ENCODE results near the gene RALGAPB.
"Not testable (repeated sequence)": the region's sequence is repeated elsewhere in the genome, so short reads cannot be mapped to it uniquely, and the experiment has no call there.

The RALGAPB gene

DNA sequence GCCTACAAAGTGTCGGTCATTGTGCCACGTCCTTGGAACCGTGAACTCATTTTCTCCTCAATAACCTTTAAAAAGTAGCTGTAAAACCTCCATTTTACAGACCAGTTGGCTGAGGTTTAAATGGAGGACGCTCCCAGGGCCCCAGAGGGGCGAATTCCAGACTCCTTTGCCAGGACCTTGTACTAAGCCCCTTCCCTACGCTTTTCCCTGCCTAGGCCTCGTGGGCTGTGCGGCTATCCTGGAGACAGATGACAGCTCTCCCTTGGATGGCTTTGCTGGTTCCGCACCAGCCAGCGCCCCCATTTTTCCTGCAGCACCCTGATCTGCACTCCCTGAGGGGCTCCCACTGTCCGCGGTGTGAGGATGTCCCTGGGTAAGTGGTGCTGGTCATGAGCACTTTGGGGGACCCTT, 25.4 kb upstream of the RALGAPB start:
- DNase-seq (ENCODE audit: low read depth): no peak

- DNase-seq (ENCODE audit: low read depth): no peak
Observed at GRCh38 chr20:38447931-38448675, 24.5 kb upstream of the RALGAPB start.

DNA sequence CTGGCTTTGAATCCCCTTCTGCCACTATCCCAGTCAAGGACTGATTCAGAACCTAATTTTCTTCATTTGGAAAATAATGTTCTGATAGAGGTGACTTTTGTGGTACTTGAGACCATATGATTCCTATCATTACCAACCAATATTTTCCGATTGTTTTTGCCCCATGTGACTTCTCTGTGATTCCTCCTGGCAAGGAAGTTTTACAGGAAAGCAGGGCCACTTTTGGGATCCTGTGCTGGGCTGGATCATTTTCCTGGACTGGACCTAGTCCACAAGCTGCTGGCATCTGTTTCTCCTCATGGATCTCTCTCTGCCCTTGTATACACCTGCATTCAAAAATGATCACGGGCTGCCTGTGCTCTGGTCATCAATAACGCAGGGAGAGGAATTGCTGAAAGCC, 23.6 kb upstream of the RALGAPB start:
- no peak for DNase-seq (ENCODE audit: low read depth)

DNA sequence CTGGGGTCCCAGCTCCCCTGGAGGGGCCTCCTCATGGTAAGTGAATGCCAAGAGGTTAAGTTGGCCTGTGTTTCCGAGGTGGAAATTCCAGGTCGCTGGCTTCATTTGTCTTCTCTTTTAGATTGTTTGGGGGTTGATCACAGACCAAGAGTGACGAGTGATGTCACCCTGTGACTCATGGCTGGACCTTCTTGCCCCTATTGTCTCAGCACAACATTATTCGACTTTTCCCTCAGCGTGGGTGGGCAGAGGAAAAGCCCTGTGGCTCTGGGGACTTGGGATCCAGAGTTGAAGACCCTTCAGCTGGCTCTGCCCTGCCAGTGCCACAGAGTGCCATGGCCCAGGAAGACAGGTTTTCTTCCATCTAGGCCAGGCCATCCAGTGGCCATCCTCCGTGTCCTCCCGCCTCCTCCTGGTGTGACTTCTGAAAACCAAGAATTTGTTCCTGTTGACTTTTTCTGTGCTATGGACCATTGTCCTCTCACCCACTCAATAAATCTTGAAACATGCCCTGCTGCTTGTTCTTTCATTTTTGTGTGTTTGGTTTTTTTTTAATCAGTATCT, 22.1 kb upstream of the RALGAPB start:
- DNase-seq (ENCODE audit: low read depth): no peak

DNA sequence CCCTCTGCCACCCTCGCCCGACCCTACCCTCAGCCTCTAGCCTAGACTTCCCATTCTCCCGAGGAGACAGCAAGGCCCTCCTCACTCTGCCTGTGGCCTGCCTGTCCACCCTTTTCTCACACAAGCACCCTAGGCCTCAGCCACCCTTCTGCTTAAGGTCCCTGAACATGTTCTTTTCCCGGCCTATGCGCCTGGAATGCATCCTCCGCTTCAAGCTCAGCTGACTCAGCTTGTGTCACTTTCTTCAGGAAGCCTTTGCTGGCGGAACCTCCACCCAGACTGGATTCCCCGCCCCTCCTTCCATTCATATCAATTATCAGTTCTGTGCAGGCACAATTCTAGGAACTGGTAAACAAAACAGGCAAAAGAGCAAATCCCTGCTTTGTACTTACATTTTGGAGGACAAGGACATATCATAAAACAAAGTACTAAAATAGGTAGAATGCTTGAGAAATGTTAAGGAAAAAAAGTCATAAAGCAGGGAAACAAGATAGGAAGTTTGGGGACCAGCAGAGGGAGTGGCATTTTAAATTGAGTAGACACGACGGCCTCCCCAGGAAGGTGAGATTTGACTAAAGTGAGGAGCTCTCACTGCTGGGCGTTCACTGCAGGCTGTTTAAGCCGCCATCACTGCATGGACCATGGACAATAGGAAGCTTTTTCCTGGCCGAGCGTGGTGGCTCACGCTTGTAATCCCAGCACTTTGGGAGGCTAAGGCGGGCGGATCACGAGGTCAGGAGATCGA, 19.6 kb upstream of the RALGAPB start:
- no peak for DNase-seq (ENCODE audit: low read depth)

GRCh38 chr20:38453941-38454340, 18.7 kb upstream of the RALGAPB start:
- DNase-seq (ENCODE audit: low read depth): no peak

DNA sequence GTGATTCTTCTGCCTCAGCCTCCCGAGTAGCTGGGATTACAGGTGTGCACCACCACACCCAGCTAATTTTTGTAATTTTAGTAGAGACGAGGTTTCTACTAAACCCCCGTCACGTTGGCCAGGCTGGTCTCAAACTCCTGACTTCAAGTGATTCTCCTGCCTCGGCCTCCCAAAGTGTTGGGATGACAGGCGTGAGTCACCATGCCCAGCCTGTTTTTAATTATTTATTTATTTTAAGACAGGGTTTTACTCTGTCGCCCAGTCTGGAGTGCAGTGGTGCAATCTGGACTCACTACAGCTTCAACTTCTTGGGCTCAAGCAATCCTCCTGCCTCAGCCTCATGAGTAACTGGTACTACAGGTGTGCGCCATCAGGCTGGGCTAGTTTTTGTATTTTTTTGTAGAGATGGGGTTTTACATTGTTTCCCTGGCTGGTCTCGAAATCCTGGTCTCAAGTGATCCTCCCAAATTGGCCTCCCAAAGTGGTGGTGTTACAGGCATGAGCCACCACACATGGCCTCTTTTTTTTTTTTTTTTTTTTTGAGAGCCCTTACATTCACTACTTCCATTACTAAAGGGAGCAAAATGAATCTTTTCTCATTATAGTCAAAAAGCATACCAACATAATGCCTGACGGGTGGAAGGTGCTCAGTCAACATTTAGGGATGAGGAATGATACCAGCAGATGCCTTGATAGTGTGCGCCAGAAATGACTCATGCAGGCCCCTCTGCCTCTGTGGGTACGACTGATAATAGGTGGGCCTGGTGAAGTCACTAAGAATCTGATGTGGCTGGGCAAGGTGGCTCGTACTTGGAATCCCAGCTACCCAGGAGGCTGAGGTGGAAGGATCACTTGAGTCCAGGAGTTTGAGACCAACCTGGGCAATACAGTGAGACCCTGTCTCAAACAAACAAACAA, 17.8 kb upstream of the RALGAPB start:
- no peak for DNase-seq (ENCODE audit: low read depth)

- DNase-seq (ENCODE audit: low read depth): no peak
Observed at GRCh38 chr20:38458314-38458713, 14.3 kb upstream of the RALGAPB start.

DNA sequence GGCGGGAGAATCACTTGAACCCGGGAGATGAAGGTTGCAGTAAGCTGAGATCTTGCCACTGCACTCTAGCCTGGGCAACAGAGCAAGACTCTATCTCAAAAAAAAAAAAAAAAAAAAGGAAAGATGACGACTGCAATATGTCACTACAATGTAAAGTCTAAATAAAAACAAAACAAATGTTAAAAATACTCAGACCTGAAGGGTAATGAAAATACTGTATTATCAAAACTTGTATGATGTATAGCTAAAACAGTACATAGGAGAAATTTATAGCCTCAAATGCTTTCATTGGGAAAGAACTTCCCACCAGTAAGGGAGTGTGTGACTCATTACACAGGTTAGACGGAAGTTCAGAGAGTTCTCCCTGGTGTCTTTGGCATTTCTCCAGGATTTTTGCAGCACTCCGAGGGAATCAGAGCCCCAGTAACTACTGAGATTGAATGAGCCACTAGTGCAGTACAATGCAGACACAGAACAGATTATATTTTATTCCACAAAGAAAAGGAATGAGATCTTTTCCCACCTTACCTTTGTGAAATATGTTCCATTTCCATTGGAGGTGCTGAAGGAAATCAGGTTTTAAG, 12.5 kb upstream of the RALGAPB start:
- DNase-seq (ENCODE audit: low read depth): no peak

- not testable (repeated sequence) for DNase-seq (ENCODE audit: low read depth)
Observed at GRCh38 chr20:38460631-38461030, 12.0 kb upstream of the RALGAPB start.

DNA sequence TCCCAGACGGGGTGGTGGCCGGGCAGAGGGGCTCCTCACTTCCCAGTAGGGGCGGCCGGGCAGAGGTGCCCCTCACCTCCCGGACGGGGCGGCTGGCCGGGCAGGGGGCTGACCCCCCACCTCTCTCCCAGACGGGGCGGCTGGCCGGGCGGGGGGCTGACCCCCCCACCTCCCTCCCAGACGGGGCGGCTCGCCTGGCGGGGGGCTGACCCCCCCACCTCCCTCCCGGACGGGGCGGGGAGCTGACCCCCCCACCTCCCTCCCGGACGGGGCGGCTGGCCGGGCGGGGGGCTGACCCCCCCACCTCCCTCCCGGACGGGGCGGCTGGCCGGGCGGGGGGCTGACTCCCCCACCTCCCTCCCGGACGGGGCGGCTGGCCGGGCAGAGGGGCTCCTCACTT, 11.5 kb upstream of the RALGAPB start:
- not testable (repeated sequence) for DNase-seq (ENCODE audit: low read depth)

GRCh38 chr20:38461569-38461968, 11.1 kb upstream of the RALGAPB start:
- DNase-seq (ENCODE audit: low read depth): not testable (repeated sequence)

DNA sequence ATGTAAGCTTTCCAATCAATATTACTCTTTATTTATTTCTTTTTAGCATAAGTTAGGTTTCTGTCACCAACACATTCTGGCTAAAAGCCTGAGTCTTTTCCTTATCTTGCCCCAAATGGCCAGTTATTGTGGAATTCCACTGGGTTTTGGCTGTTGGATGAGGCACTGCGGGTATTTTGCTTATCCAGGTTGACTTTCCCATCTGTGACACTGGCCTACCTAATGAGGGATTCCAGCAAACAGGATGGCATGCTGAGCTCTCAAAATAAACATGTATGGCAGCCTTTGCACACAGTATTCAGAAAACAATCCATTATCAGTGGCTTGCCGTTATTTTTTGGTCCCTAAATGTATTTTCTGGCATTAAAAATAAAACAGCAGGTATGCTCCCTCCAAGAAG, 6.5 kb upstream of the RALGAPB start:
- no peak for DNase-seq (ENCODE audit: low read depth)

DNA sequence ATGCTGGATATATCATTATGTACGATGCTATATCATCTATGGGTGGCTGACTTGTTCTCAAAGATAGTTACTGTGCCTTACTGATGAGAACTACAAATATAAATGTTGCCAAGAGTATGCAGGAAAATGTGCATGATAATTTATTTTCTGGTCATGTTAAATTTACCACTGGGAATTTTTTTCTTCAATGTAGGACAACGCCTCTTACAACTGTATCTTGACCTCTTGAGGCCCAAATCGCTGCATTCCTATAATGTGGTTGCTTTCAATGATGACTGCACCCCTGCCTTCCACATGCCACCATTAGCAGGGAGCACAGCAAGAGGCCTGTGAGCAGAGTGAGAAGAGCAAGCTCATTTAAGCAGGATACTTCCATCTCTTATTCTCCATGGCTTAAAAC, 5.7 kb upstream of the RALGAPB start:
- DNase-seq (ENCODE audit: low read depth): no peak

DNA sequence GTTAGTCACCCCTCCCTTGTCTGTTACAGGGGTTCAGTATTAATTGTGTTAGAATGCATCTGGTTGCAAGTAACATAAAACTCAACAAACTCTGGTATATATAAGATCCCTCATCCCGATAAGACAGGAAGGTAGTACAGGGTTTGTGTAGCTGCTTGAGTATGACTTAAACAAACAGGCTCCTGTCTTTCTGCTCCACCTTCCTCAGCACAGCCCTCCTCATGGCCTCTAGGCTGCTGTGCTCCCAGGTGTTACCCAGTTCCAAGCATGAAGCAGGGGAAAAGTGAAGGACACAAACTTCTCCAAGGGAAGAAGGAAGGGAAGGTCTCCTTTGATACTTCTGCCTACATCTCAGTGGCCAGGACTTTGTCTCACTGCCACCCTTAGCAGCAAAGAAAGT, 1.4 kb upstream of the RALGAPB start:
- DNase-seq (ENCODE audit: low read depth): no peak

DNA sequence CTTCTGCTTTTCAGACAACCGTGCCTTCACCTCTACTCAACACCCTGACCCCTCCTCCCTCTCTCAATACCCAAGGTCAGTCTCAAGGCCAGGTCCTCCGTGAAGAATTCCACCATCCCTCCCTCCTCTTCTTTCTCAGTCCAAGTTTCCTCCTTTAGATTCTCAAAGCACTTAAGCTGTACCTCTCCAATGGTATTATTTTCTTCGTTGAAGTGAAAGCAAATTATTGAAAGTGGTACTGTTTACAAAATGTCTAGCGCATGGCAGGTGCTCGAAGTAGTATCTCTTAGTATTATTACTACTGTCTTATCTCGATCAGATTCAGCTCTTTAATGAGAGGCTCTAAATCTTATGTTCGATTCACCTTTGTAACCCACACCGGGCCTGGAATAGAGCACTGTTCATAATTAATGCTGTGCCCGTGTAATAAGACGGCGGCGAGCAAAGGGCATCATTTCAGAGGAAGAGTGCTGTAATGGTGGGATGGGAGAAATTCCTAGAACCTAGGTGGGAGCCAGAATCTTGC, 593 bp upstream of the RALGAPB start:
- no peak for DNase-seq (ENCODE audit: low read depth)

GRCh38 chr20:38473367-38473795, 738 bp downstream of the RALGAPB start:
- DNase-seq (ENCODE audit: low read depth): no peak

GRCh38 chr20:38477747-38478146, 5.1 kb downstream of the RALGAPB start:
- no peak for DNase-seq (ENCODE audit: low read depth)

GRCh38 chr20:38479596-38479995, 7.0 kb downstream of the RALGAPB start:
- DNase-seq (ENCODE audit: low read depth): no peak

GRCh38 chr20:38485041-38485440, 12.4 kb downstream of the RALGAPB start:
- no peak for DNase-seq (ENCODE audit: low read depth)

DNA sequence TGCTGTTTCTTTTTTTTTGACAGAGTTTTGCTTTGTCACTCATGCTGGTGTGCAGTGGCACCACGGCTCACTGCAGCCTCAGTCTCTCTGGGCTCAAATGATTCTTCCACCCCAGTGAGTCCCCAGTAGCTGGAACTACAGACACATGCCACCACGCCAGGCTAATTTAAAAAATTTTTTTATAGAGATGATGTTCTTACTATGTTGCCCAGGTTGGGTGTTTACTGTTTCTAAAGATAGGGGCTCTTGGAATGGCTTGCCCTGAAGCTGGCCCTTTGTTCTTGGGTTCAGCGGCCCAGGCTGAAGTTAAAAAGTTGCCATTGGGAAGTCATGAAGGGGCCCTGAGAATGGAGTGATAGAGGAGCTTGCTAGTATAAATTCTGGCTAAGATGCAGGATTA, 16.5 kb downstream of the RALGAPB start:
- DNase-seq (ENCODE audit: low read depth): no peak

All from stimulated activated CD8-positive, alpha-beta memory T cell treated with anti-CD3 and anti-CD28 coated beads, Interleukin-7, amount 100 ng/mL, for 24 hours (primary cell).